IMR-90 (cell line): ENCODE results near the gene SLC23A2. TPM values are rescaled to one million over a fixed set of nuclear protein-coding genes. Genes with fewer than 3 reads are reported as not detected.
A peak's percentile ranks its signal among the peaks of the same experiment; 100 is the strongest.

Experiments
- ATAC-seq: fragments of 200-7000 bp; cut with Tn5 transposase; 2 replicates; pipeline ENCODE4 v1.9.1; 2020; ENCODE audit warnings: low read depth, mild to moderate bottlenecking, moderate library complexity
- BruUV-seq: library from RNA; stranded (reverse); fragments of 400-500 nt; replicated peaks from 2 replicates; lab custom pipeline; 2021; lab: Mats Ljungman, UMichigan
- CTCF ChIA-PET: fragments of 300-600 bp; formaldehyde crosslinking; extraction: SDS; loops from one replicate; lab custom pipeline; 2021; ENCODE audit warnings: antibody characterized with exemption; lab: Yijun Ruan, JAX
- POLR2A ChIA-PET: fragments of 300-600 bp; sonication (Branson Sonifier 250); formaldehyde crosslinking; loops from one replicate; lab custom pipeline; 2022; ENCODE audit warnings: antibody characterized with exemption; ENCODE audit not compliant: unreplicated experiment; lab: Charles Lee
- DNase-seq: peaks from one replicate; pipeline ENCODE4 v3.0.0; 2013
- H2AFZ ChIP-seq: replicated peaks from 2 replicates; pipeline ENCODE3; 2013; ENCODE audit warnings: low read length, mild to moderate bottlenecking; ENCODE audit not compliant: poor library complexity
- H2AK5ac ChIP-seq: 2 replicates; pipeline ENCODE4 v1.6.1; 2013; ENCODE audit warnings: low read depth, low read length, inconsistent platforms
- H2AK9ac ChIP-seq: replicated peaks from 2 replicates; pipeline ENCODE3; 2013; ENCODE audit warnings: mild to moderate bottlenecking, low read depth, low read length, moderate library complexity; ENCODE audit not compliant: poor library complexity
- H2BK120ac ChIP-seq: 2 replicates; pipeline ENCODE4 v1.6.1; 2013; ENCODE audit warnings: low read depth, low read length, inconsistent platforms
- H2BK15ac ChIP-seq: 3 replicates; pipeline ENCODE4 v1.6.1; 2013; ENCODE audit warnings: low read depth, low read length, inconsistent platforms
- H2BK20ac ChIP-seq: 2 replicates; pipeline ENCODE4 v1.6.1; 2013; ENCODE audit warnings: low read depth, mild to moderate bottlenecking, inconsistent platforms, low read length, moderate library complexity
- H2BK5ac ChIP-seq: 2 replicates; pipeline ENCODE4 v1.6.1; 2013; ENCODE audit warnings: mild to moderate bottlenecking, low read depth, low read length, inconsistent platforms; ENCODE audit not compliant: poor library complexity, severe bottlenecking
- H3K14ac ChIP-seq: replicated peaks from 2 replicates; pipeline ENCODE4 v1.6.1; 2013; ENCODE audit warnings: low read depth, low read length, inconsistent platforms
- H3K18ac ChIP-seq: 2 replicates; pipeline ENCODE4 v1.6.1; 2013; ENCODE audit warnings: low read depth, low read length, control low read depth
- H3K23ac ChIP-seq: 2 replicates; pipeline ENCODE4 v1.6.1; 2013; ENCODE audit warnings: low read depth, low read length, inconsistent platforms
- H3K27ac ChIP-seq: 2 replicates; pipeline ENCODE4 v1.5.1; 2013; ENCODE audit warnings: mild to moderate bottlenecking, control low read depth, low read length; ENCODE audit not compliant: insufficient read depth
- H3K27me3 ChIP-seq: 2 replicates; pipeline ENCODE4 v1.6.1; 2013; ENCODE audit warnings: low read length; ENCODE audit not compliant: control insufficient read depth, insufficient read depth
- H3K36me3 ChIP-seq: 2 replicates; pipeline ENCODE4 v1.6.1; 2013; ENCODE audit warnings: low read length, mixed read lengths; ENCODE audit not compliant: control insufficient read depth, insufficient read depth
- H3K4ac ChIP-seq: 2 replicates; pipeline ENCODE4 v1.6.1; 2013; ENCODE audit warnings: low read depth, low read length, inconsistent platforms
- H3K4me1 ChIP-seq: 2 replicates; pipeline ENCODE4 v1.6.1; 2013; ENCODE audit warnings: low read length, mixed read lengths; ENCODE audit not compliant: control insufficient read depth, insufficient read depth
- H3K4me2 ChIP-seq: 2 replicates; pipeline ENCODE4 v1.6.1; 2013; ENCODE audit warnings: low read depth, mild to moderate bottlenecking, control low read depth, low read length, moderate library complexity
- H3K4me3 ChIP-seq: 2 replicates; pipeline ENCODE4 v1.5.1; 2013; ENCODE audit warnings: low read depth, mild to moderate bottlenecking, control low read depth, low read length, moderate library complexity; ENCODE audit not compliant: insufficient read depth
- H3K56ac ChIP-seq: 2 replicates; pipeline ENCODE4 v1.6.1; 2013; ENCODE audit warnings: low read length, inconsistent platforms; ENCODE audit not compliant: insufficient read depth; ENCODE audit errors: extremely low read depth
- H3K79me1 ChIP-seq, 2 experiments: 2 replicates each; pipeline ENCODE4 v1.6.1; 2013; ENCODE audit warnings: low read length in 2 of 2, inconsistent platforms in 1 of 2, low read depth in 1 of 2
- H3K9ac ChIP-seq: 2 replicates; pipeline ENCODE4 v1.6.1; 2013; ENCODE audit warnings: low read depth, low read length, control low read depth
- H3K9me1 ChIP-seq: 2 replicates; pipeline ENCODE4 v1.6.1; 2013; ENCODE audit warnings: low read length, inconsistent platforms; ENCODE audit not compliant: insufficient read depth
- H3K9me3 ChIP-seq: 2 replicates; pipeline ENCODE4 v1.6.1; 2013; ENCODE audit warnings: low read length; ENCODE audit not compliant: control insufficient read depth, insufficient read depth
- H4K20me1 ChIP-seq: 2 replicates; pipeline ENCODE4 v1.6.1; 2013; ENCODE audit warnings: low read length, inconsistent platforms; ENCODE audit not compliant: insufficient read depth
- H4K5ac ChIP-seq: 2 replicates; pipeline ENCODE4 v1.6.1; 2013; ENCODE audit warnings: mild to moderate bottlenecking, low read depth, low read length, control low read depth
- H4K8ac ChIP-seq, 2 experiments: 2 replicates each; pipeline ENCODE4 v1.6.1; 2013; ENCODE audit warnings: low read depth in 2 of 2, low read length in 2 of 2, control low read depth in 1 of 2, inconsistent platforms in 1 of 2
- H4K91ac ChIP-seq: 2 replicates; pipeline ENCODE4 v1.6.1; 2013; ENCODE audit warnings: low read depth, low read length, inconsistent platforms; ENCODE audit not compliant: insufficient read depth
- BHLHE40 ChIP-seq: fragments of 150-350 bp; IDR thresholded peaks from 2 replicates; pipeline ENCODE4 v1.6.1; 2016; ENCODE audit warnings: mild to moderate bottlenecking, low read depth, low read length
- FOS ChIP-seq: fragments of 150-350 bp; IDR thresholded peaks from 2 replicates; pipeline ENCODE4 v1.6.1; 2016; ENCODE audit warnings: low read depth, low read length
- MAFK ChIP-seq: IDR thresholded peaks from 2 replicates; pipeline ENCODE4 v1.6.1; 2012; ENCODE audit warnings: low read depth, low read length, improper control_type of control experiment
- POLR2A ChIP-seq: IDR thresholded peaks from 2 replicates; pipeline ENCODE4 v1.6.1; 2012; ENCODE audit warnings: mild to moderate bottlenecking, low read depth, low read length
- RAD21 ChIP-seq: IDR thresholded peaks from 2 replicates; pipeline ENCODE4 v1.6.1; 2012; ENCODE audit warnings: low read length, improper control_type of control experiment
- SMC3 ChIP-seq: fragments of 150-350 bp; IDR thresholded peaks from 2 replicates; pipeline ENCODE4 v1.6.1; 2016; ENCODE audit warnings: low read depth, mild to moderate bottlenecking, antibody characterized with exemption, low read length, moderate library complexity
- WGBS, 2 experiments: methylation state at CpG; one replicate each; pipeline versions ENCODE4 v1.1.5 to v1.1.7; 2013; ENCODE audit warnings: missing lambda C conversion rate in 2 of 2; ENCODE audit not compliant: insufficient read length in 1 of 2; ENCODE audit errors: extremely low coverage in 2 of 2; 5-methylcytosine and 5-hydroxymethylcytosine counted together
- dilution Hi-C: fragments of 300-500 bp; cut with HindIII; formaldehyde crosslinking; loops from one replicate; pipeline ENCODE4 v1.14.3; 2018; ENCODE audit warnings: low sequenced_read_pairs; ENCODE audit not compliant: unreplicated experiment
- in situ Hi-C: fragments of 300-500 bp; cut with MboI; formaldehyde crosslinking; loops from 3 replicates; pipeline ENCODE4 v1.14.3; 2019; ENCODE audit warnings: low sequenced_read_pairs, inconsistent platforms, mixed read lengths
- intact Hi-C: fragments of 100-400 bp; cut with micrococcal nuclease; formaldehyde crosslinking; loops from 2 replicates; pipeline ENCODE4 v1.10.0; 2022
- polyA plus RNA-seq, 3 experiments: library from polyadenylated mRNA; depleted of rRNA; stranded (reverse); fragments of >200 nt; gene quantifications; 2 replicates each; pipeline ENCODE4 v1.2.3, GENCODE V29; 2012; ENCODE audit warnings: low replicate concordance in 1 of 3
- total RNA-seq: library from RNA; depleted of rRNA; stranded (reverse); fragments of >200 nt; gene quantifications from 2 replicates; pipeline ENCODE4 v1.2.3, GENCODE V29; 2012

SLC23A2 gene
- total and polyA plus RNA-seq, 2 of the 4 experiments (the other 2 are of a cell fraction): 10.2 to 14.4 TPM

DNA sequence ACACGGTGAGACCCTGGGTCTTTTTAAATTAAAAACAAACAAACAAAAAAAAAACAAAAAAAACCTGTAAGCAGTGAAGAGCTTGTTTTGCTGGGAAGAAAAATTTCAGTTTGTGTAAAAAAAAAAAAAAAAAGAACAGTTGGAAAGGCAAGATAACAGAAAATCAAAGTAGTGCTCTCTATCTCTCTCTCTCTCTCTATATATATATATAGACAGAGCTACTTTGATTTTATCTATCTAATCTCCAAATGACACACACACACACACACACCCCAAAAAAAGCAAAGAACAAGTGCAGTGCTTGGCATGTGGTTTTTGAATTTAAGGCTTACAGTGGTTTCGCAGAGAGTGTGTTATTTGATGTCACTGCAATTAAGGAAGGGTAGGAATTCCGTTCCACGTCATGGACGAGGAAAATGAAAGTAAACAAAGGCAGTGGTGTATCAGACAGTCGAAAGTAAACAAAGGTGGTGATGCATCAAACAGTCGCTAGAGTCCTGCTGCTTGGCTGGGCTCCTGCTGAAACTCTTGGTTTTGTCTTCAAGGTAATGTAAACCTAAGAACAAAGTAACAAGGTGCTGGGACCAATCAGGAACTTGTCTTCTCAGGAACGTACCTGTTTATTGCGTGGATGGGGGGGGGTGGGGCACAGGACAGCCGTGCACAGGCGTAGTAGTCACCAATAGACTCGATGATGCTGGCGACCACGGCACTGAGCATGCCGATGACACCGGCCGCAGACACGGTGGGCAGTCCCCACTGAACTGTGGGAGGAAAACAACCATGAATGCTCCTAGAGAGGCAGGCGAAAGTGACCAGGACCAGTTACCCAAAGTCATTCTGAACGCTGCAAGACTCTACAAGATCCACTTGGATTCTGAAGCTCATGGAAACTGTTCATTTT lies 131.8 kb downstream of the SLC23A2 start:
- Histone ChIP-seq H2BK120ac (0 out of 2 replicates have a peak overlapping the region, but pooled peaks have one; percentile 13), H2AK9ac (no peak overlapping the region), H3K56ac (no peak overlapping the region), H2AK5ac (peak overlapping the region; percentile 47; the same call in 1 of the 2 replicates), H3K18ac (no peak overlapping the region), H3K9me1 (peaks cover 8% of the 10 kb centered on the region), H3K79me1 (no peaks in the 10 kb centered on the region), H3K4me3 (no peak overlapping the region), H3K4ac (peak overlapping the region; percentile 29; the same call in 1 of the 2 replicates), H3K4me1 (peaks cover 6% of the 10 kb centered on the region; the same call in 1 of the 2 replicates), H3K27ac (no peak overlapping the region), H3K23ac (no peak overlapping the region), H3K36me3 (peaks cover 36% of the 10 kb centered on the region), H2BK20ac (0 out of 2 replicates have a peak overlapping the region, but pooled peaks have one; percentile 26), H4K91ac (no peak overlapping the region), H3K9me3 (no peaks in the 10 kb centered on the region), H2BK5ac (no peak overlapping the region), H2AFZ (peak overlapping the region; percentile 6), H3K9ac (no peak overlapping the region), H3K4me2 (no peak overlapping the region; the same call in 1 of the 2 replicates), H4K8ac (no peak overlapping the region; a peak in 1 of 4 replicates), H4K5ac (no peak overlapping the region), H3K27me3 (no peaks in the 10 kb centered on the region), H4K20me1 (no peaks in the 10 kb centered on the region), H2BK15ac (no peak overlapping the region), H3K14ac (no peak overlapping the region)
- in situ Hi-C loops: no loop called here
- ATAC-seq (peak; percentile 86), DNase-seq (peak; percentile 86)
- POLR2A ChIA-PET: no interaction called here
- CTCF ChIA-PET: no interaction called here
- intact Hi-C loops: no loop called here
- no TSS peak for BruUV-seq
- dilution Hi-C loops: no loop called here
- TF ChIP-seq FOS (peak; percentile 40), RAD21 (0 out of 2 replicates have a peak, but pooled peaks have one; percentile 1), POLR2A (no peak), MAFK (no peak), SMC3 (0 out of 2 replicates have a peak, but pooled peaks have one; percentile 13), BHLHE40 (peak; percentile 32; the same call in 1 of the 2 replicates)
- WGBS, 2 experiments: 68% methylated on average over 16 of the region's 20 CpGs; no CpG with 5 or more reads in 1 of the 2 experiments
